Upper lobe of left lung (tissue), 6 donors: ENCODE measurements around the gene SLC10A2. TPM values are rescaled to one million over a fixed set of nuclear protein-coding genes. Genes with fewer than 3 reads are reported as not detected.

Experiments
- ATAC-seq, 2 donors: fragments of 200-7000 bp; cut with Tn5 transposase; one replicate each; pipeline ENCODE4 v1.9.1; 2022; ENCODE audit warnings: mild to moderate bottlenecking in 2 of 2, moderate library complexity in 2 of 2; ENCODE audit not compliant: low FRiP score in 2 of 2
- DNase-seq, 2 donors: peaks; one replicate each; pipeline ENCODE4 v3.0.0-alpha.2; 2019 to 2020
- H3K27ac ChIP-seq, 4 donors: fragments of 200-600 bp; sonication (generic); one replicate each; pipeline ENCODE4 v1.5.1; 2016 to 2019
- H3K27me3 ChIP-seq, 4 donors: fragments of 200-600 bp; sonication (generic); one replicate each; pipeline ENCODE4 v1.5.1; 2017 to 2019
- H3K36me3 ChIP-seq, 4 donors: fragments of 200-600 bp; sonication (generic); one replicate each; pipeline ENCODE4 v1.5.1; 2016 to 2019
- H3K4me1 ChIP-seq, 4 donors: fragments of 200-600 bp; sonication (generic); one replicate each; pipeline ENCODE4 v1.5.1; 2018 to 2019
- H3K4me3 ChIP-seq, 4 donors: fragments of 200-600 bp; sonication (generic); one replicate each; pipeline ENCODE4 v1.5.1; 2017 to 2019; ENCODE audit warnings: mild to moderate bottlenecking in 2 of 4, moderate library complexity in 1 of 4
- H3K9me3 ChIP-seq, 4 donors: fragments of 200-600 bp; sonication (generic); one replicate each; pipeline ENCODE4 v1.5.1; 2018 to 2019
- CTCF ChIP-seq, 6 experiments: fragments of 450-650 bp in 4 of 6; fragments of 200-600 bp in 2 of 6; sonication (generic) in 2 of 6; IDR thresholded peaks; one replicate each; pipeline ENCODE4 v1.5.1; 2016 to 2019; ENCODE audit warnings: antibody characterized with exemption in 6 of 6
- EP300 ChIP-seq, 4 donors: sonication (generic); formaldehyde crosslinking; IDR thresholded peaks; one replicate each; pipeline ENCODE4 v1.5.1; 2017; ENCODE audit warnings: antibody characterized with exemption in 4 of 4, control low read depth in 2 of 4
- POLR2A ChIP-seq, 4 donors: fragments of 450-650 bp; IDR thresholded peaks; one replicate each; pipeline ENCODE4 v1.5.1; 2016 to 2017; ENCODE audit warnings: antibody characterized with exemption in 4 of 4, mild to moderate bottlenecking in 2 of 4
- POLR2AphosphoS5 ChIP-seq, 2 donors: sonication (generic); formaldehyde crosslinking; IDR thresholded peaks; one replicate each; pipeline ENCODE4 v1.5.1; 2017; ENCODE audit warnings: antibody characterized with exemption in 2 of 2
- WGBS, 2 donors: methylation state at CpG; one replicate each; pipeline ENCODE4 v1.1.5; 2017 to 2018; 5-methylcytosine and 5-hydroxymethylcytosine counted together
- total RNA-seq, 6 donors: library from RNA; depleted of rRNA in 4 of 6; stranded (reverse); fragments of >200 nt in 4 of 6; gene quantifications; one replicate each; pipeline versions ENCODE4 v1.1.0 to v1.2.1, GENCODE V29; 2016 to 2021
- donor health status: DM: no; HTN: no; CAD: no; lungs with moderate emphysema.
- donor health status: DM: no; HTN: yes; CAD: no; lungs with severe emphysema.

Gene SLC10A2
- total RNA-seq, 6 donors from 2014 or later: not detected

GRCh38 chr13:103101901-103102300 is 35.7 kb upstream of the SLC10A2 start:
- H3K4me3 ChIP-seq: no peak overlapping the region
- no peaks in the 10 kb centered on the region for H3K36me3 ChIP-seq
- WGBS, 2 donors: 69 to 77% methylated on average over 7 of the region's 7 CpGs
- H3K4me1 ChIP-seq: no peaks in the 10 kb centered on the region
- H3K9me3 ChIP-seq: peaks cover 0 to 3% (median 0%) of the 10 kb centered on the region in 4 donors
- H3K27ac ChIP-seq: no peak overlapping the region
- no peak for ATAC-seq
- no peak for DNase-seq
- TF ChIP-seq EP300 (IDR thresholded peaks at IDR 0.05): no peak
- TF ChIP-seq POLR2AphosphoS5 (IDR thresholded peaks at IDR 0.05): no peak
- TF ChIP-seq CTCF (IDR thresholded peaks at IDR 0.05): no peak
- no peak for TF ChIP-seq POLR2A (IDR thresholded peaks at IDR 0.05)
- H3K27me3 ChIP-seq: no peaks in the 10 kb centered on the region

GRCh38 chr13:103101500-103101899 is 35.3 kb upstream of the SLC10A2 start:
- no peak overlapping the region for H3K27ac ChIP-seq
- no peak for DNase-seq
- ATAC-seq: no peak
- H3K4me1 ChIP-seq: no peaks in the 10 kb centered on the region
- no peak overlapping the region for H3K4me3 ChIP-seq
- H3K9me3 ChIP-seq: peaks cover 0 to 3% (median 0%) of the 10 kb centered on the region in 4 donors
- WGBS, 2 donors: 28 to 36% methylated on average over 2 of the region's 2 CpGs
- H3K27me3 ChIP-seq: no peaks in the 10 kb centered on the region
- no peaks in the 10 kb centered on the region for H3K36me3 ChIP-seq
- TF ChIP-seq EP300 (IDR thresholded peaks at IDR 0.05) (no peak), CTCF (IDR thresholded peaks at IDR 0.05) (no peak), POLR2AphosphoS5 (IDR thresholded peaks at IDR 0.05) (no peak), POLR2A (IDR thresholded peaks at IDR 0.05) (no peak)

- DNase-seq: no peak
- H3K4me3 ChIP-seq: no peak overlapping the region
- no peak for ATAC-seq
- TF ChIP-seq EP300 (IDR thresholded peaks at IDR 0.05) (no peak), CTCF (IDR thresholded peaks at IDR 0.05) (no peak), POLR2AphosphoS5 (IDR thresholded peaks at IDR 0.05) (no peak), POLR2A (IDR thresholded peaks at IDR 0.05) (no peak)
- no peaks in the 10 kb centered on the region for H3K4me1 ChIP-seq
- H3K27me3 ChIP-seq: no peaks in the 10 kb centered on the region
- H3K9me3 ChIP-seq: peaks cover 0 to 3% (median 0%) of the 10 kb centered on the region in 4 donors
- H3K36me3 ChIP-seq: no peaks in the 10 kb centered on the region
- no peak overlapping the region for H3K27ac ChIP-seq
Measured at GRCh38 chr13:103100830-103101229, 34.6 kb upstream of the SLC10A2 start.

- Histone ChIP-seq H3K4me3 (no peak overlapping the region), H3K27ac (no peak overlapping the region), H3K9me3 (peaks cover 0 to 3% (median 0%) of the 10 kb centered on the region in 4 donors), H3K27me3 (no peaks in the 10 kb centered on the region), H3K4me1 (no peaks in the 10 kb centered on the region), H3K36me3 (no peaks in the 10 kb centered on the region)
- TF ChIP-seq POLR2A (IDR thresholded peaks at IDR 0.05): no peak
- TF ChIP-seq POLR2AphosphoS5 (IDR thresholded peaks at IDR 0.05): no peak
- no peak for TF ChIP-seq CTCF (IDR thresholded peaks at IDR 0.05)
- no peak for TF ChIP-seq EP300 (IDR thresholded peaks at IDR 0.05)
- WGBS, 2 donors: 76 to 80% methylated on average over 5 of the region's 5 CpGs
- no peak for ATAC-seq
- DNase-seq: no peak
Measured at GRCh38 chr13:103099722-103100293, 33.6 kb upstream of the SLC10A2 start.

- TF ChIP-seq EP300 (IDR thresholded peaks at IDR 0.05) (no peak), POLR2AphosphoS5 (IDR thresholded peaks at IDR 0.05) (no peak), POLR2A (IDR thresholded peaks at IDR 0.05) (no peak), CTCF (IDR thresholded peaks at IDR 0.05) (no peak)
- Histone ChIP-seq H3K27me3 (no peaks in the 10 kb centered on the region), H3K4me1 (no peaks in the 10 kb centered on the region), H3K27ac (no peak overlapping the region), H3K36me3 (no peaks in the 10 kb centered on the region), H3K4me3 (no peak overlapping the region), H3K9me3 (peaks cover 0 to 8% (median 6%) of the 10 kb centered on the region in 4 donors)
- 61 to 69% methylated on average over 3 of the region's 3 CpGs for WGBS, 2 donors
- ATAC-seq: no peak
- no peak for DNase-seq
Measured at GRCh38 chr13:103098535-103098934, 32.3 kb upstream of the SLC10A2 start.
